WTC11 (cell line): ENCODE data around the gene FGA. TPM values are rescaled to one million over a fixed set of nuclear protein-coding genes. Genes with fewer than 3 reads are reported as not detected.

Experiments used
- ATAC-seq: fragments of 200-7000 bp; cut with Tn5 transposase; 2 replicates; pipeline ENCODE4 v1.10.0; 2021; ENCODE audit warnings: mild to moderate bottlenecking, moderate library complexity
- CTCF ChIA-PET: fragments of 300-600 bp; sonication (Branson Sonifier 250); formaldehyde crosslinking; loops from one replicate; lab custom pipeline; 2021; ENCODE audit warnings: antibody characterized with exemption; lab: Charles Lee
- POLR2A ChIA-PET: fragments of 350-600 bp; sonication (Branson Sonifier 250); formaldehyde crosslinking; loops from one replicate; lab custom pipeline; 2021; ENCODE audit warnings: antibody characterized with exemption; lab: Charles Lee
- DNase-seq: peaks from one replicate; pipeline ENCODE4 v3.0.0; 2021; ENCODE audit warnings: low spot score
- H3K27ac Mint-ChIP-seq: 2 replicates; pipeline ENCODE4 v1.8.0; 2021; ENCODE audit warnings: mixed read lengths
- H3K27me3 Mint-ChIP-seq: 2 replicates; pipeline ENCODE4 v1.8.0; 2021; ENCODE audit warnings: low read depth, mild to moderate bottlenecking, moderate library complexity, mixed read lengths
- H3K36me3 Mint-ChIP-seq: 2 replicates; pipeline ENCODE4 v1.8.0; 2021; ENCODE audit warnings: mixed read lengths
- H3K4me1 Mint-ChIP-seq: 2 replicates; pipeline ENCODE4 v1.8.0; 2022; ENCODE audit warnings: mixed read lengths
- H3K4me3 Mint-ChIP-seq: 2 replicates; pipeline ENCODE4 v1.8.0; 2021; ENCODE audit warnings: mild to moderate bottlenecking, moderate library complexity, mixed read lengths
- H3K9me3 Mint-ChIP-seq: 2 replicates; pipeline ENCODE4 v1.8.0; 2021; ENCODE audit warnings: mixed read lengths
- AFF4 ChIP-seq: sonication (generic); formaldehyde crosslinking; IDR thresholded peaks from 2 replicates; pipeline ENCODE4 v1.8.1; 2023; ENCODE audit warnings: mild to moderate bottlenecking, missing genetic modification reagents, borderline replicate concordance
- ATF6 ChIP-seq: sonication (generic); formaldehyde crosslinking; IDR thresholded peaks from 2 replicates; pipeline ENCODE4 v1.8.1; 2023; ENCODE audit warnings: mild to moderate bottlenecking, missing genetic modification reagents
- EMX1 ChIP-seq: fragments of 250-450 bp; sonication (Bioruptor Pico); IDR thresholded peaks from 2 replicates; pipeline ENCODE4 v1.8.0; 2021; ENCODE audit warnings: mild to moderate bottlenecking
- ESRRA ChIP-seq: sonication (generic); formaldehyde crosslinking; IDR thresholded peaks from 2 replicates; pipeline ENCODE4 v1.8.1; 2022; ENCODE audit warnings: mild to moderate bottlenecking, missing genetic modification reagents, borderline replicate concordance
- PRDM15 ChIP-seq: sonication (generic); formaldehyde crosslinking; IDR thresholded peaks from 2 replicates; pipeline ENCODE4 v1.8.0; 2022; ENCODE audit warnings: missing genetic modification reagents
- PREB ChIP-seq: sonication (generic); formaldehyde crosslinking; IDR thresholded peaks from 2 replicates; pipeline ENCODE4 v1.8.1; 2022; ENCODE audit warnings: mild to moderate bottlenecking, missing genetic modification reagents, moderate library complexity, borderline replicate concordance
- SP1 ChIP-seq: sonication (generic); formaldehyde crosslinking; conservative IDR thresholded peaks from 2 replicates; pipeline ENCODE4 v1.8.1; 2022; ENCODE audit warnings: missing genetic modification reagents
- TP53 ChIP-seq: sonication (generic); formaldehyde crosslinking; IDR thresholded peaks from 2 replicates; pipeline ENCODE4 v1.8.1; 2023; ENCODE audit warnings: mild to moderate bottlenecking, missing genetic modification reagents
- ZNF121 ChIP-seq: sonication (generic); formaldehyde crosslinking; IDR thresholded peaks from 2 replicates; pipeline ENCODE4 v1.8.0; 2023; ENCODE audit warnings: missing genetic modification reagents
- ZNF138 ChIP-seq: sonication (generic); formaldehyde crosslinking; conservative IDR thresholded peaks from 2 replicates; pipeline ENCODE4 v1.8.1; 2022; ENCODE audit warnings: mild to moderate bottlenecking, moderate library complexity, missing genetic modification reagents
- ZNF219 ChIP-seq: sonication (generic); formaldehyde crosslinking; IDR thresholded peaks from 2 replicates; pipeline ENCODE4 v1.8.0; 2023; ENCODE audit warnings: missing genetic modification reagents, mild to moderate bottlenecking, borderline replicate concordance
- ZNF512 ChIP-seq: sonication (generic); formaldehyde crosslinking; IDR thresholded peaks from 2 replicates; pipeline ENCODE4 v1.8.1; 2022; ENCODE audit warnings: missing genetic modification reagents, borderline replicate concordance
- ZSCAN18 ChIP-seq: fragments of 250-450 bp; sonication (Bioruptor Pico); IDR thresholded peaks from 2 replicates; pipeline ENCODE4 v2.1.2; 2022; ENCODE audit warnings: mild to moderate bottlenecking, moderate library complexity
- total RNA-seq: library from RNA; stranded (reverse); gene quantifications from 3 replicates; pipeline ENCODE4 v1.2.3, GENCODE V29; 2021

FGA gene
- total RNA-seq, 1 experiment from 2014 or later, result 3.2 TPM

GRCh38 chr4:154589296-154590197, 995 bp downstream of the FGA start:
- peak; percentile 32; the same call in 1 of the 2 replicates for ATAC-seq
- no peak overlapping the region; the same call in 1 of the 2 replicates for H3K27ac Mint-ChIP-seq
- DNase-seq, result no peak
- TF ChIP-seq PRDM15 (CRISPR knock-in tag), result no peak
- ChIA-PET CTCF (interaction anchor here (2.1 kb wide), 1 partner anchor 29 kb away, joined by 13 read pairs; no protein-coding TSS in a partner anchor), POLR2A (no interaction called here)
- H3K9me3 Mint-ChIP-seq, result no peaks in the 10 kb centered on the region
- peaks cover 3% of the 10 kb centered on the region for H3K4me1 Mint-ChIP-seq
- no peaks in the 10 kb centered on the region for H3K27me3 Mint-ChIP-seq
- no peaks in the 10 kb centered on the region for H3K36me3 Mint-ChIP-seq
- H3K4me3 Mint-ChIP-seq, result no peak overlapping the region

- Mint-ChIP-seq H3K27ac (no peak overlapping the region), H3K4me1 (peaks cover 3% of the 10 kb centered on the region), H3K36me3 (no peaks in the 10 kb centered on the region), H3K4me3 (no peak overlapping the region), H3K9me3 (no peaks in the 10 kb centered on the region), H3K27me3 (no peaks in the 10 kb centered on the region)
- ChIA-PET CTCF (interaction anchor here (0.6 to 2.1 kb wide), 2 partner anchors 31 to 620 kb away, joined by 3 to 13 read pairs; no protein-coding TSS in a partner anchor), POLR2A (no interaction called here)
- TF ChIP-seq TP53 (CRISPR knock-in tag), result no peak
- TF ChIP-seq ZNF121, result no peak
- TF ChIP-seq ESRRA, result no peak
- no peak for TF ChIP-seq SP1 (CRISPR knock-in tag)
- no peak for TF ChIP-seq PREB (CRISPR knock-in tag)
- ATAC-seq, result no peak
- DNase-seq, result no peak
Observed at GRCh38 chr4:154588198-154588597, 2.3 kb downstream of the FGA start.

GRCh38 chr4:154586296-154587033, 4.1 kb downstream of the FGA start:
- Mint-ChIP-seq H3K4me1 (peaks cover 3% of the 10 kb centered on the region), H3K9me3 (no peaks in the 10 kb centered on the region), H3K36me3 (no peaks in the 10 kb centered on the region), H3K27ac (no peak overlapping the region), H3K27me3 (no peaks in the 10 kb centered on the region), H3K4me3 (no peak overlapping the region)
- POLR2A ChIA-PET, result no interaction called here
- DNase-seq, result no peak
- no peak for ATAC-seq
- CTCF ChIA-PET, result interaction anchor here (1.8 kb wide), 1 partner anchor 32 kb away, joined by 8 read pairs; no protein-coding TSS in a partner anchor
- no peak for TF ChIP-seq EMX1
- no peak for TF ChIP-seq ZNF512
- no peak for TF ChIP-seq ATF6 (CRISPR knock-in tag)
- no peak for TF ChIP-seq ZSCAN18 (CRISPR knock-in tag)
- TF ChIP-seq ZNF219, result no peak
- TF ChIP-seq AFF4 (CRISPR knock-in tag), result no peak
- no peak for TF ChIP-seq ZNF138 (CRISPR knock-in tag)
